Measurements from ENCODE around the gene ATRX.

DNA sequence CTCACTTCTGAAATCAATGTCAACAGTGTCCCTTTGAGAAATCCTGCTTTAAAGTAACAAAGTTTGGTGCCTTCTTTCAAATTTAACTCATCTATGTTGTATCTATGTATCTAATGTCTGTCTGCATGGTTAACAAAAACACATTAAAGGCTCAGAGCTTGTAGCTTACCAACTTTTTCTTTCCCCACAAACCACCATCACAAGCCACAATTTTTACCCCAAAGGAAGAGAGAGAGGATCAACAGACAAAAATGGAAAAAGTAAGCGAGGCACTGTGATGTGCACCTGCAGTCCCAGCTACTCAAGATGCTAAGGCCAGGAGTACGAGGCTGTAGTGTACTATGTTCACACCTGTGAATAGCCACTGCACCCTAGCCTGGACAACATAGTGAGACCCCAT, 17.2 kb downstream of the ATRX start:
- no peak for TF ChIP-seq POLR2A (IDR thresholded peaks at IDR 0.05)
- TF ChIP-seq, protein P1, sequence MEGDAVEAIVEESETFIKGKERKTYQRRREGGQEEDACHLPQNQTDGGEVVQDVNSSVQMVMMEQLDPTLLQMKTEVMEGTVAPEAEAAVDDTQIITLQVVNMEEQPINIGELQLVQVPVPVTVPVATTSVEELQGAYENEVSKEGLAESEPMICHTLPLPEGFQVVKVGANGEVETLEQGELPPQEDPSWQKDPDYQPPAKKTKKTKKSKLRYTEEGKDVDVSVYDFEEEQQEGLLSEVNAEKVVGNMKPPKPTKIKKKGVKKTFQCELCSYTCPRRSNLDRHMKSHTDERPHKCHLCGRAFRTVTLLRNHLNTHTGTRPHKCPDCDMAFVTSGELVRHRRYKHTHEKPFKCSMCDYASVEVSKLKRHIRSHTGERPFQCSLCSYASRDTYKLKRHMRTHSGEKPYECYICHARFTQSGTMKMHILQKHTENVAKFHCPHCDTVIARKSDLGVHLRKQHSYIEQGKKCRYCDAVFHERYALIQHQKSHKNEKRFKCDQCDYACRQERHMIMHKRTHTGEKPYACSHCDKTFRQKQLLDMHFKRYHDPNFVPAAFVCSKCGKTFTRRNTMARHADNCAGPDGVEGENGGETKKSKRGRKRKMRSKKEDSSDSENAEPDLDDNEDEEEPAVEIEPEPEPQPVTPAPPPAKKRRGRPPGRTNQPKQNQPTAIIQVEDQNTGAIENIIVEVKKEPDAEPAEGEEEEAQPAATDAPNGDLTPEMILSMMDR (IDR thresholded peaks at IDR 0.05): no peak
- no peak for TF ChIP-seq POLR2AphosphoS5 (IDR thresholded peaks at IDR 0.05)
